ENCODE data around the gene RARA. TPM values are rescaled to one million over a fixed set of nuclear protein-coding genes. Genes with fewer than 3 reads are reported as not detected.

The RARA gene
- polyA plus RNA-seq, 1 donor from 2014 or later: 6.6 TPM

- Histone ChIP-seq H3F3A (ENCODE audit: insufficient read depth, low read length, poor library complexity, severe bottlenecking) (no peaks in the 10 kb centered on the region), H3K4me2 (ENCODE audit: low read length) (no peak overlapping the region), H3K9me3 (ENCODE audit: low read length) (no peaks in the 10 kb centered on the region), H3K9ac (ENCODE audit: low read length) (no peak overlapping the region), H3K27me3 (ENCODE audit: insufficient read depth, low read depth, low read length) (no peaks in the 10 kb centered on the region), H2AFZ (ENCODE audit: low read depth, low read length) (no peak overlapping the region), H3K36me3 (ENCODE audit: insufficient read depth, low read length) (no peaks in the 10 kb centered on the region), H3K4me3 (ENCODE audit: low read length) (no peak overlapping the region), H3K27ac (ENCODE audit: low read length) (no peak overlapping the region), H4K20me1 (ENCODE audit: insufficient read depth) (no peaks in the 10 kb centered on the region), H3K79me2 (replicated peaks; ENCODE audit: insufficient read depth, low read length) (no peaks in the 10 kb centered on the region), H3K9me2 (ENCODE audit: insufficient read depth, low read length) (no peaks in the 10 kb centered on the region)
- no peak for TF ChIP-seq POLR2AphosphoS5 (IDR thresholded peaks at IDR 0.05)
- no peak for TF ChIP-seq TAF1 (IDR thresholded peaks at IDR 0.05; ENCODE audit: low read depth)
- TF ChIP-seq MXI1 (conservative IDR thresholded peaks at IDR 0.05; ENCODE audit: poor library complexity, severe bottlenecking): no peak
- TF ChIP-seq EZH2 (IDR thresholded peaks at IDR 0.05; ENCODE audit: borderline replicate concordance, insufficient read depth, low read length, poor library complexity, severe bottlenecking): no peak
- no peak for TF ChIP-seq EP300 (conservative IDR thresholded peaks at IDR 0.05; ENCODE audit: poor library complexity, severe bottlenecking)
- TF ChIP-seq RAD21 (conservative IDR thresholded peaks at IDR 0.05): no peak
- TF ChIP-seq REST (IDR thresholded peaks at IDR 0.05; ENCODE audit: borderline replicate concordance): no peak
- TF ChIP-seq CTCF (IDR thresholded peaks at IDR 0.05; ENCODE audit: poor library complexity, severe bottlenecking): no peak
- no peak for TF ChIP-seq SMC3 (conservative IDR thresholded peaks at IDR 0.05; ENCODE audit: poor library complexity)
These were observed 93.7 kb downstream of the RARA start for GRCh38 chr17:40402668-40403067.

GRCh38 chr17:40404003-40404402 is 95.0 kb downstream of the RARA start:
- Histone ChIP-seq H3K27me3 (ENCODE audit: insufficient read depth, low read depth, low read length) (no peaks in the 10 kb centered on the region), H2AFZ (ENCODE audit: low read depth, low read length) (no peak overlapping the region), H3K79me2 (replicated peaks; ENCODE audit: insufficient read depth, low read length) (no peaks in the 10 kb centered on the region), H3K9me2 (ENCODE audit: insufficient read depth, low read length) (no peaks in the 10 kb centered on the region), H3K4me2 (ENCODE audit: low read length) (no peak overlapping the region), H3K9ac (ENCODE audit: low read length) (no peak overlapping the region), H3F3A (ENCODE audit: insufficient read depth, low read length, poor library complexity, severe bottlenecking) (no peaks in the 10 kb centered on the region), H3K4me3 (ENCODE audit: low read length) (no peak overlapping the region), H4K20me1 (ENCODE audit: insufficient read depth) (no peaks in the 10 kb centered on the region), H3K36me3 (ENCODE audit: insufficient read depth, low read length) (no peaks in the 10 kb centered on the region), H3K27ac (ENCODE audit: low read length) (no peak overlapping the region), H3K9me3 (ENCODE audit: low read length) (no peaks in the 10 kb centered on the region)
- TF ChIP-seq RAD21 (conservative IDR thresholded peaks at IDR 0.05) (no peak), TAF1 (IDR thresholded peaks at IDR 0.05; ENCODE audit: low read depth) (no peak), EZH2 (IDR thresholded peaks at IDR 0.05; ENCODE audit: borderline replicate concordance, insufficient read depth, low read length, poor library complexity, severe bottlenecking) (no peak), CTCF (IDR thresholded peaks at IDR 0.05; ENCODE audit: poor library complexity, severe bottlenecking) (no peak), EP300 (conservative IDR thresholded peaks at IDR 0.05; ENCODE audit: poor library complexity, severe bottlenecking) (no peak)

Small RNA genes lying within 50 kb of the gene (small RNA-seq; reads per million reads assigned to genes)
- gene RF00019 (0 to 1.2 (median 0) reads per million in 3 experiments), gene RNA5SP441 (0 reads per million in 3 experiments)

Other genes starting within 250 kb of the RARA start
- 97.2 and 111 TPM in 2 replicates for gene THRA, start 246.2 kb upstream of the RARA start, polyA plus RNA-seq
- gene NR1D1, start 208.6 kb upstream of the RARA start, polyA plus RNA-seq: 0.73 TPM in 1 of 2 replicates, not detected in the other
- gene MSL1, start 187.2 kb upstream of the RARA start, polyA plus RNA-seq: 118 and 137 TPM in 2 replicates
- 50.6 and 52.3 TPM in 2 replicates for gene CASC3, start 168.6 kb upstream of the RARA start, polyA plus RNA-seq
- 15.5 and 15.6 TPM in 2 replicates for gene RAPGEFL1, start 131.7 kb upstream of the RARA start, polyA plus RNA-seq
- gene WIPF2, start 89.9 kb upstream of the RARA start, polyA plus RNA-seq: 8.6 and 11.5 TPM in 2 replicates
- 1.9 and 2.2 TPM in 2 replicates for gene CDC6, start 21.3 kb upstream of the RARA start, polyA plus RNA-seq
- gene GJD3, start 55.6 kb downstream of the RARA start, polyA plus RNA-seq: not detected in 2 replicates
- gene TOP2A, start 108.7 kb downstream of the RARA start, polyA plus RNA-seq: 5.3 and 7.8 TPM in 2 replicates
- 0.32 and 1.3 TPM in 2 replicates for gene IGFBP4, start 134.3 kb downstream of the RARA start, polyA plus RNA-seq
- gene TNS4, start 192.4 kb downstream of the RARA start, polyA plus RNA-seq: not detected in 2 replicates